Smooth muscle cell (in vitro differentiated cells): ENCODE measurements around the gene PLPP2. TPM values are rescaled to one million over a fixed set of nuclear protein-coding genes. Genes with fewer than 3 reads are reported as not detected.

Source experiments
- DNase-seq: peaks from one replicate; lab custom pipeline; 2025; ENCODE audit not compliant: unreplicated experiment; lab: John Stamatoyannopoulos, UW
- H2AFZ ChIP-seq: fragments of 200-600 bp; sonication (generic); 2 replicates; pipeline ENCODE4 v1.6.0; 2016; ENCODE audit warnings: antibody characterized with exemption, low read depth, mild to moderate bottlenecking
- H3F3A ChIP-seq: fragments of 200-600 bp; sonication (generic); 2 replicates; pipeline ENCODE4 v1.6.0; 2017; ENCODE audit warnings: antibody characterized with exemption, low read depth
- H3K27ac ChIP-seq: fragments of 200-600 bp; sonication (generic); 2 replicates; pipeline ENCODE4 v1.5.1; 2016; ENCODE audit warnings: low read depth, mild to moderate bottlenecking
- H3K27me3 ChIP-seq: fragments of 200-600 bp; sonication (generic); 2 replicates; pipeline ENCODE4 v1.6.1; 2016; ENCODE audit warnings: low read depth, mild to moderate bottlenecking
- H3K36me3 ChIP-seq: fragments of 200-600 bp; sonication (generic); 2 replicates; pipeline ENCODE4 v1.5.1; 2016; ENCODE audit warnings: low read depth
- H3K4me1 ChIP-seq: fragments of 200-600 bp; sonication (generic); 2 replicates; pipeline ENCODE4 v1.5.1; 2016; ENCODE audit warnings: low read depth
- H3K4me2 ChIP-seq: fragments of 200-600 bp; sonication (generic); 2 replicates; pipeline ENCODE4 v1.6.0; 2016; ENCODE audit warnings: mild to moderate bottlenecking
- H3K4me3 ChIP-seq: fragments of 200-600 bp; sonication (generic); 2 replicates; pipeline ENCODE4 v1.5.1; 2016; ENCODE audit warnings: mild to moderate bottlenecking
- H3K79me2 ChIP-seq: fragments of 200-600 bp; sonication (generic); 2 replicates; pipeline ENCODE4 v1.6.0; 2016; ENCODE audit warnings: low read depth, mild to moderate bottlenecking
- H3K9ac ChIP-seq: fragments of 200-600 bp; sonication (generic); 2 replicates; pipeline ENCODE4 v1.6.0; 2016; ENCODE audit warnings: low read depth
- H3K9me3 ChIP-seq: fragments of 200-600 bp; sonication (generic); replicated peaks from 2 replicates; pipeline ENCODE4 v1.5.1; 2016; ENCODE audit warnings: low read depth
- H4K20me1 ChIP-seq: fragments of 200-600 bp; sonication (generic); 2 replicates; pipeline ENCODE4 v1.6.0; 2016; ENCODE audit warnings: low read depth
- WGBS: methylation state at CpG from one replicate; pipeline ENCODE4 v1.1.7; 2016; ENCODE audit warnings: low lambda C conversion rate; 5-methylcytosine and 5-hydroxymethylcytosine counted together
- polyA plus RNA-seq: library from polyadenylated mRNA; unstranded; fragments of >200 nt; fragmentation: Nextera tagmentation; extraction: Ambion mirVana; gene quantifications from 2 replicates; pipeline ENCODE4 v1.2.1, GENCODE V29; 2016
- total RNA-seq: library from RNA; depleted of rRNA; stranded (reverse); fragments of >200 nt; gene quantifications from 2 replicates; pipeline ENCODE4 v1.2.3, GENCODE V29; 2014
- TF ChIP-seq, protein P1 (sequence below): fragments of 200-600 bp; sonication (generic); IDR thresholded peaks from 2 replicates; pipeline ENCODE4 v1.5.1; 2017; ENCODE audit warnings: borderline replicate concordance, mild to moderate bottlenecking, antibody characterized with exemption; ENCODE audit not compliant: insufficient read depth, poor library complexity, severe bottlenecking

Gene PLPP2
- total and polyA plus RNA-seq, 2 experiments from 2014 or later: 4.8 to 6.2 TPM

DNA sequence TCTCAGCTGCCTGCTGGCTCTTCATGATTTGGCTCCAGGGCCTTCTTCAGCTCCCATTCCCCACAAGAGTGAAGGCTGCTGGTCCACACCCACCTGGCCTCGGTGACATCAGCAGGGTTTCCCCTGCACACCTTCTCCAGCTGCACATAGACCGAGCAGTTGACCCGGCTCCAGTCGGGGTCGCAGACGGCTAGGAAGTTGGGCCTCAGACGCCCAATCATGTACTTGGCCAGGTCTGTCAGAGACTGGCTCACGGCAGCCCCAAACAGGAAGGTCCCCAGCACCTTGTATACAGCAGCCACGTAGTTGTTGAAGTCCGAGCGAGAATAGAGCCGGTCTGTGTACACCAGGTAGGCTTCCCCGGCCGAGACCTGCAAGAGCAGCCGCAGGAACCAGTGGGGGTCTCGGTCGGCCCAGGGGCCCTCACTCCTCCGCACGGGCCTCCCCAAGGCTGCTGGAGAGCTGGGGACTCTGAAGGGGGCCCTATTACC lies 3.8 kb downstream of the PLPP2 start:
- H3K9ac ChIP-seq: no peak overlapping the region
- TF ChIP-seq, protein P1, sequence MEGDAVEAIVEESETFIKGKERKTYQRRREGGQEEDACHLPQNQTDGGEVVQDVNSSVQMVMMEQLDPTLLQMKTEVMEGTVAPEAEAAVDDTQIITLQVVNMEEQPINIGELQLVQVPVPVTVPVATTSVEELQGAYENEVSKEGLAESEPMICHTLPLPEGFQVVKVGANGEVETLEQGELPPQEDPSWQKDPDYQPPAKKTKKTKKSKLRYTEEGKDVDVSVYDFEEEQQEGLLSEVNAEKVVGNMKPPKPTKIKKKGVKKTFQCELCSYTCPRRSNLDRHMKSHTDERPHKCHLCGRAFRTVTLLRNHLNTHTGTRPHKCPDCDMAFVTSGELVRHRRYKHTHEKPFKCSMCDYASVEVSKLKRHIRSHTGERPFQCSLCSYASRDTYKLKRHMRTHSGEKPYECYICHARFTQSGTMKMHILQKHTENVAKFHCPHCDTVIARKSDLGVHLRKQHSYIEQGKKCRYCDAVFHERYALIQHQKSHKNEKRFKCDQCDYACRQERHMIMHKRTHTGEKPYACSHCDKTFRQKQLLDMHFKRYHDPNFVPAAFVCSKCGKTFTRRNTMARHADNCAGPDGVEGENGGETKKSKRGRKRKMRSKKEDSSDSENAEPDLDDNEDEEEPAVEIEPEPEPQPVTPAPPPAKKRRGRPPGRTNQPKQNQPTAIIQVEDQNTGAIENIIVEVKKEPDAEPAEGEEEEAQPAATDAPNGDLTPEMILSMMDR: no peak
- 89% methylated on average over 19 of the region's 19 CpGs for WGBS
- peaks cover 6% of the 10 kb centered on the region for H3K4me1 ChIP-seq
- no peak for DNase-seq
- no peak overlapping the region for H3K4me2 ChIP-seq
- no peak overlapping the region for H3K4me3 ChIP-seq
- H4K20me1 ChIP-seq: no peaks in the 10 kb centered on the region
- H2AFZ ChIP-seq: no peak overlapping the region
- no peak overlapping the region for H3K27ac ChIP-seq
- no peaks in the 10 kb centered on the region for H3F3A ChIP-seq
- no peaks in the 10 kb centered on the region for H3K79me2 ChIP-seq
- H3K36me3 ChIP-seq: no peaks in the 10 kb centered on the region
- no peaks in the 10 kb centered on the region for H3K9me3 ChIP-seq
- peaks cover 26% of the 10 kb centered on the region for H3K27me3 ChIP-seq

DNA sequence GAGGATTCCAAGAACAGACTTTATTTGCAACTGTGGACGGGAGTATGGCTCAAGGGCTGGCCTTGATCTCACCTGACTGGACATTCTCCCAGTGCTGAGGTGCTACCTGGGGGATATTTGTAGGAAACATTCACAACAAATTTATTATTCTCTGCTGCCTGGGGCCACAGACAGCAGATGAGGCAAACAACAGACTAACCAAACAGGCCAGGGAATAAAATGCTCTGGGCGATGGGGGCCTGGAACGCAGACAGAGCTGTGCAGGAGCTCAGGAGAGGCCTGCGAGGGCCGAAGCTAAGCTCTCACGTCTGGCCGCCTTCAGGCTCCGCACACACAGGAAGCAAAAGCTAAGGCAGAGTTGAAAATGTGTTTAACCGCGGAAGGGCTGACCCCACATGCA lies 7.8 kb downstream of the PLPP2 start:
- 58% methylated on average over 10 of the region's 10 CpGs for WGBS
- Histone ChIP-seq H3K9ac (no peak overlapping the region), H3K4me3 (no peak overlapping the region), H3K79me2 (no peaks in the 10 kb centered on the region), H3K27ac (no peak overlapping the region), H4K20me1 (no peaks in the 10 kb centered on the region), H3K27me3 (no peaks in the 10 kb centered on the region), H3K4me1 (peaks cover 8% of the 10 kb centered on the region), H3F3A (no peaks in the 10 kb centered on the region), H3K36me3 (no peaks in the 10 kb centered on the region), H3K4me2 (no peak overlapping the region), H3K9me3 (no peaks in the 10 kb centered on the region), H2AFZ (no peak overlapping the region)
- TF ChIP-seq, protein P1: no peak
- no peak for DNase-seq

DNA sequence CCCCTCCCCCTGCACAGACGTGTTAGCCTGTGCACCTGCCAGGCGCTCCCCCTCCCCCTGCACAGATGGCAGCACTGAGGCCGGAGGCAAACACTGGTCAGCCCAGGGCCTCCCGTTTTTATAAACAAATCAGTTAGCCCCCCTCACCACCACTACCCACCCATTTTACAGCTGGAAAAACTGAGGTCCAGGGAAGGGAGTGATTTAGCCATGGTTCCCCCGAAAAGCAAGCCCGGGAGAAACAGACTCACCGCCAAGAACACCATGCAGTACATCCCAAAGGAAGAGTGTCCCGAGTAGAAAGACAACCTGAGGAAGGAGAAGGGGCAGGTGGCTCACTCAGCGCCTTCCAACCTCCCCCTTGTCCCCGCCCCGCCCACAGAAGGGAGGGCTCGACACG lies 8.7 kb downstream of the PLPP2 start:
- no peak for DNase-seq
- no peaks in the 10 kb centered on the region for H3K79me2 ChIP-seq
- H3K36me3 ChIP-seq: no peaks in the 10 kb centered on the region
- no peaks in the 10 kb centered on the region for H3K9me3 ChIP-seq
- H2AFZ ChIP-seq: no peak overlapping the region
- no peak overlapping the region for H3K9ac ChIP-seq
- no peaks in the 10 kb centered on the region for H3F3A ChIP-seq
- H4K20me1 ChIP-seq: no peaks in the 10 kb centered on the region
- 74% methylated on average over 10 of the region's 13 CpGs for WGBS
- H3K27me3 ChIP-seq: no peaks in the 10 kb centered on the region
- TF ChIP-seq, protein P1: no peak
- H3K27ac ChIP-seq: no peak overlapping the region
- peaks cover 8% of the 10 kb centered on the region for H3K4me1 ChIP-seq
- H3K4me2 ChIP-seq: no peak overlapping the region
- no peak overlapping the region for H3K4me3 ChIP-seq

DNA sequence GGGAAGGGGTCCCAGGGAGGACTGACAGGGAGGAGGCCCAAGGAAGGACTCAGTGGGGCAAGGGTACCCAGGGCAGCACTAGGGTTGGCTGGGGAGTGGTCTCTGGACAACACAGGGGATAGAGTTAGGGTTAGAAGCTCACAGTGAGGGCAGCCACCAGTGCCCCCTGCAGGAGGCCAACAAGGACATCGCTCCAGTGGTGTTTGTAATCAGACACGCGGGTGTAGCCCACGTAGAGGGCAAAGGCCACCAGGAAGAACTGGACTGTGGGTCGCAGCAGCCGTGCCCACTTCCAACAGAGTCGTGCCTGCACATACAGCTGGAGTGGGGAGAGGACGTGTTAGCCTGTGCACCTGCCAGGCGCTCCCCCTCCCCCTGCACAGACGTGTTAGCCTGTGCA lies 9.2 kb downstream of the PLPP2 start:
- Histone ChIP-seq H3K36me3 (no peaks in the 10 kb centered on the region), H3F3A (no peaks in the 10 kb centered on the region), H3K4me3 (no peak overlapping the region), H3K27ac (no peak overlapping the region), H3K9ac (no peak overlapping the region), H3K4me1 (peaks cover 8% of the 10 kb centered on the region), H3K79me2 (no peaks in the 10 kb centered on the region), H3K4me2 (no peak overlapping the region), H3K27me3 (no peaks in the 10 kb centered on the region), H3K9me3 (no peaks in the 10 kb centered on the region), H2AFZ (no peak overlapping the region), H4K20me1 (no peaks in the 10 kb centered on the region)
- TF ChIP-seq, protein P1: peak; percentile 3
- DNase-seq: no peak
- 91% methylated on average over 8 of the region's 10 CpGs for WGBS
